ENCODE data around the gene TTC34.

The TTC34 gene

DNA sequence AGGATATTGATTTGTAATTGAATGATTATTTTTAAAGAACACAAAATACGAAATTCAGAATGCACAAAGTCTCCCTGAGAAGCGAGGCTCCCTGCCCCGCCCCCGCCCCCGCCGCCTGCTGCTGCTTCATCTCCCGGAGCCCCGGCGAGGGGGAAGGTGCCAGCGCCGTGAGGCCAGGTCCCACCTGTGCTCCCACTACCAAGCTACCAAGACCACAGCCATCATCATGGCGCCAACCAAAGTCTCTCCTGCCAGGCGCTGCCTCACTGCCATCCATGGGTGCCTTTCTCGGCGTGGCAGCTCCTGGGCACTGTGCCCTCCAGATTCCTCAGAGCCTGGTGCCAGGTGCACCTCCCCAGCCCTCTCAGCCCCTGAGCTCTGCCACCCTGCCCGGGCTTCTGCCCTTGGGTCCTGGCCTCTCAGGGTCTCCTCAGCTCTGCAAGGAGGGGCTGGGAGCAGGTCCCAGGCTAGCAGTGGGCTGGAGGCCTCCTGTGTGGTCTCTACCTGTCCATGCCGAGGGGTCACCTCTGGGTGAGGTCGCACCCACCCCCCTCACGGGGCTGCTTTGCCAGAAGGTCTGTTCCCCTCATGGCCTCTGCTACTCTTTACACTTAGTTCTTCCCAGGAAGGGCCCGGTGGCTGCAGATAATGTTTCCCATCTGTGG, 29.4 kb upstream of the TTC34 start:
- H4K20me1 ChIP-seq (ENCODE audit: insufficient read depth, low read length), result no peaks in the 10 kb centered on the region
- H3K9me3 ChIP-seq (ENCODE audit: insufficient read depth, low read length), result no peaks in the 10 kb centered on the region
- H3K36me3 ChIP-seq (replicated peaks; ENCODE audit: low read depth, low read length), result no peaks in the 10 kb centered on the region
- H3K27me3 ChIP-seq (ENCODE audit: low read depth, low read length), result no peaks in the 10 kb centered on the region
- no peak overlapping the region for H3K27ac ChIP-seq (ENCODE audit: low read length)
- TF ChIP-seq, protein P1, sequence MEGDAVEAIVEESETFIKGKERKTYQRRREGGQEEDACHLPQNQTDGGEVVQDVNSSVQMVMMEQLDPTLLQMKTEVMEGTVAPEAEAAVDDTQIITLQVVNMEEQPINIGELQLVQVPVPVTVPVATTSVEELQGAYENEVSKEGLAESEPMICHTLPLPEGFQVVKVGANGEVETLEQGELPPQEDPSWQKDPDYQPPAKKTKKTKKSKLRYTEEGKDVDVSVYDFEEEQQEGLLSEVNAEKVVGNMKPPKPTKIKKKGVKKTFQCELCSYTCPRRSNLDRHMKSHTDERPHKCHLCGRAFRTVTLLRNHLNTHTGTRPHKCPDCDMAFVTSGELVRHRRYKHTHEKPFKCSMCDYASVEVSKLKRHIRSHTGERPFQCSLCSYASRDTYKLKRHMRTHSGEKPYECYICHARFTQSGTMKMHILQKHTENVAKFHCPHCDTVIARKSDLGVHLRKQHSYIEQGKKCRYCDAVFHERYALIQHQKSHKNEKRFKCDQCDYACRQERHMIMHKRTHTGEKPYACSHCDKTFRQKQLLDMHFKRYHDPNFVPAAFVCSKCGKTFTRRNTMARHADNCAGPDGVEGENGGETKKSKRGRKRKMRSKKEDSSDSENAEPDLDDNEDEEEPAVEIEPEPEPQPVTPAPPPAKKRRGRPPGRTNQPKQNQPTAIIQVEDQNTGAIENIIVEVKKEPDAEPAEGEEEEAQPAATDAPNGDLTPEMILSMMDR (IDR thresholded peaks at IDR 0.05; ENCODE audit: low read depth, low read length), result no peak
- no peak overlapping the region for H3K4me3 ChIP-seq (ENCODE audit: low read length)
- no peak overlapping the region for H3K4me2 ChIP-seq (ENCODE audit: low read length)
- no peak overlapping the region for H3K9ac ChIP-seq (ENCODE audit: low read length)
- H3K79me2 ChIP-seq (ENCODE audit: low read length), result no peaks in the 10 kb centered on the region
- no peak overlapping the region for H2AFZ ChIP-seq (ENCODE audit: low read depth, low read length)
- no peaks in the 10 kb centered on the region for H3K4me1 ChIP-seq (ENCODE audit: low read length)

DNA sequence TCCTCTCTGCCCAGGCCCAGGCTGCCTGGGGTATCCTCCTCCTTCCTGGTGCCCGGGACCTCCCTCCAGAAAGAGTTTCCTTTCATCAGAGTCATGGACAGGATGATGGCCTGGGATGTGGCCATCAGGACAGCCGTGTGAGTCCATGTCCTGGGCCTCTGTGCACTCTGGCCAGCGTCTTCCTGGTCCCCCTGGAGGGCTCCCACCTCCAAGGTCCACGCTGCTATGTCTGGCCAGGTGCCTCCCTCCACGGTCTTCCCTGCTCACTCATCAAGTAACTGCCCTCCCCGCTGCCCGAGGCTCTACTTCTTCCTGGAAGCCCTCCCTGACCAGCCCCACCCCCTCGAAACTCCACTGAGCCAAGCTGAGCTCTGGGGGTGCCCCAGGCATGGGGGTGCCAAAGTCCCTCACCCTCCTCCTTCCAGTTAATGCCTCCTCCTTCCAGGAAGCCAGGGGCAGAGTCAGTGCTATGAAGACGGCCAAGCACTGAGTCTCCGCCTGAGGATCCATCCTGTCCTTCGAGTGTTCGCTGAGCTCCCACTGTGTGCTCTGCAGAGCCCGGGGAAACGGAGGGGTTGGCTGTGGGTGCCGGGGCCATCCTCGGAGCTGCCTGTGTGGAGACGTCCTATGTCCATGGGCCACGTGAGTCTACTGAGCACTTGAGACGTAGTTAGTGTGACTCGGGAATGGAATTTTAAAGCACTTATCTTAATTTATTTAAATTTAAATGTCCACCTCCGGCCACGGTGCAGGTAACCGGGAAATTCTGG, 28.5 kb upstream of the TTC34 start:
- H3K9me3 ChIP-seq (ENCODE audit: insufficient read depth, low read length), result no peaks in the 10 kb centered on the region
- H3K79me2 ChIP-seq (ENCODE audit: low read length), result no peaks in the 10 kb centered on the region
- no peaks in the 10 kb centered on the region for H3K27me3 ChIP-seq (ENCODE audit: low read depth, low read length)

GRCh38 chr1:2828586-2829250, 27.2 kb upstream of the TTC34 start:
- TF ChIP-seq, protein P1 (IDR thresholded peaks at IDR 0.05; ENCODE audit: low read depth, low read length), result no peak
- no peak for TF ChIP-seq EZH2phosphoT487 (IDR thresholded peaks at IDR 0.05; ENCODE audit: low read depth)
- H2AFZ ChIP-seq (ENCODE audit: low read depth, low read length), result no peak overlapping the region

More for the DNA sequence above, 28.5 kb upstream of the TTC34 start:
- TF ChIP-seq, protein P1 (IDR thresholded peaks at IDR 0.05; ENCODE audit: low read depth, low read length), result no peak
- TF ChIP-seq EZH2phosphoT487 (IDR thresholded peaks at IDR 0.05; ENCODE audit: low read depth), result no peak
- H2AFZ ChIP-seq (ENCODE audit: low read depth, low read length), result no peak overlapping the region
- H3K4me1 ChIP-seq (ENCODE audit: low read length), result no peaks in the 10 kb centered on the region
- no peaks in the 10 kb centered on the region for H4K20me1 ChIP-seq (ENCODE audit: insufficient read depth, low read length)
- H3K27ac ChIP-seq (ENCODE audit: low read length), result no peak overlapping the region
- no peaks in the 10 kb centered on the region for H3K36me3 ChIP-seq (replicated peaks; ENCODE audit: low read depth, low read length)
- H3K9ac ChIP-seq (ENCODE audit: low read length), result no peak overlapping the region
- no peak overlapping the region for H3K4me2 ChIP-seq (ENCODE audit: low read length)
- H3K4me3 ChIP-seq (ENCODE audit: low read length), result no peak overlapping the region

DNA sequence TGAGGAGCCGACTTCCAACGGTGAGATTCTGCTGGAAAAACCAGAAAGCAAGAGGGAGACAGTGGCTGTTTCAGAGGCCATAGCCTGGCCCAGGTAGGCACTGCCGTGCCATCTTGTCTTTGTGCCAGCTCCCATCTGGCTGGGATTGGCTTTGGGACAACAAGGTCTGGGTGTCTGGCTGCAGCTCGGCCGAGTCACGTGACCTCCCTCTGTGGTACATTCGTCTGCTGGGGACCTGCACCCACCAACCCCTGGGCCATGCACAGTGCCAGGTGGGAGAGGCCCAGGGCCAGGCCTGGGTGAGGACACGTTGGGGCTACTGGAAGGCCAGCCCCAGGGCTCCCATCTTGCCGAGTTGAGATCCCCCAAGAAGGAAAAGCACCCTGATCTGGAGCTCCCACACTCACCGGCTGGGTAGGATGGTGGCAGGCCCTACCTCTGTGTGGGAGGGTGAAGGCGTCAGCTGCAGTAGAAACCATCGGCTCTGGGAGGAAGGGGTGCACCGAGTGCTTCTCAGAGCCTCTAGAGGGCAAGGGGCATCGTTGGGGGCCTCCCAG, 25.3 kb upstream of the TTC34 start:
- Histone ChIP-seq H2AFZ (ENCODE audit: low read depth, low read length) (no peak overlapping the region), H3K27ac (ENCODE audit: low read length) (no peak overlapping the region), H3K79me2 (ENCODE audit: low read length) (no peaks in the 10 kb centered on the region), H3K4me1 (ENCODE audit: low read length) (no peaks in the 10 kb centered on the region), H3K9me3 (ENCODE audit: insufficient read depth, low read length) (no peaks in the 10 kb centered on the region), H3K4me2 (ENCODE audit: low read length) (no peak overlapping the region), H4K20me1 (ENCODE audit: insufficient read depth, low read length) (no peaks in the 10 kb centered on the region), H3K27me3 (ENCODE audit: low read depth, low read length) (no peaks in the 10 kb centered on the region), H3K36me3 (replicated peaks; ENCODE audit: low read depth, low read length) (no peaks in the 10 kb centered on the region), H3K9ac (ENCODE audit: low read length) (no peak overlapping the region), H3K4me3 (ENCODE audit: low read length) (no peak overlapping the region)
- TF ChIP-seq EZH2phosphoT487 (IDR thresholded peaks at IDR 0.05; ENCODE audit: low read depth), result no peak
- TF ChIP-seq, protein P1 (IDR thresholded peaks at IDR 0.05; ENCODE audit: low read depth, low read length), result no peak

More at GRCh38 chr1:2828586-2829250, 27.2 kb upstream of the TTC34 start:
- H3K36me3 ChIP-seq (replicated peaks; ENCODE audit: low read depth, low read length), result no peaks in the 10 kb centered on the region
- no peaks in the 10 kb centered on the region for H3K4me1 ChIP-seq (ENCODE audit: low read length)
- H4K20me1 ChIP-seq (ENCODE audit: insufficient read depth, low read length), result no peaks in the 10 kb centered on the region
- no peak overlapping the region for H3K9ac ChIP-seq (ENCODE audit: low read length)
- no peaks in the 10 kb centered on the region for H3K9me3 ChIP-seq (ENCODE audit: insufficient read depth, low read length)
- no peak overlapping the region for H3K27ac ChIP-seq (ENCODE audit: low read length)
- no peaks in the 10 kb centered on the region for H3K27me3 ChIP-seq (ENCODE audit: low read depth, low read length)
- H3K4me3 ChIP-seq (ENCODE audit: low read length), result no peak overlapping the region
- H3K79me2 ChIP-seq (ENCODE audit: low read length), result no peaks in the 10 kb centered on the region
- no peak overlapping the region for H3K4me2 ChIP-seq (ENCODE audit: low read length)
